Medulla oblongata (tissue), 1 donor: ENCODE results near the gene DDX6.

Source experiments
- DNase-seq: peaks from one replicate; pipeline ENCODE4 v3.0.0-alpha.2; 2015; ENCODE audit errors: extremely low spot score

DDX6 gene

DNA sequence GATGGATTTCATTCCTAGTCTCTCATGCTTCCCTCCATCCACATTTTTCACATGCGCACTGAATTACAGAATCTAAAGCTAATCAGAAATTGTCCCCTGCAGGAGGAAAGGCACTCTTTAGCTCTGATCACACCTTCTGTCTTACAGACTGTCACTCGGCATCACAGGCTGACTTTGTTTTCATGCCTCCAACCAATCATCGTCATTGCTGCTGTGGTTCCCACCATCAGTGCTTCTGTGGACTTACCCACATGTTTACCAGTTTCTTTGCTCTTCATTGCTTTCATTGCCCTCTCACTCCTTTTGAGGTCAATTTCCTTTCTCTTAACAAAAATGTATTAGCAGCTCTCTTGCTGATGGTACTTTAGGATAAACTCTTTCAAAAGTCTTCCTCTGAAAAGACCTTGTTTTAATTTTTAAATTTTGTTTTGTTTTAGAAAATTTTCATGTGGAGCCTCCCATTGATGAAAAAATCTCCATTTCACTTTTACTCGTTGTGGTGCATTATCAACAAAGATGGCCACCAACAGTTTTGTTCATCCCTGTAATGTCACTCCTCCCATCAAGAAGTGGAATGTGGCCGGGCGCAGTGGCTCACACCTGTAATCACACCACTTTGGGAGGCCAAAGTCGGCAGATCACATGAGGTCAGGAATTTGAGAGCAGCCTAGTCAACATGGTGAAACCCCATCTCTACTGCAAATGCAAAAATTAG lies 91.3 kb downstream of the DDX6 start:
- no peak for DNase-seq
